H1 (cell line): Measurements from ENCODE around the gene PLD6. TPM values are rescaled to one million over a fixed set of nuclear protein-coding genes. Genes with fewer than 3 reads are reported as not detected.

Experiments
- CTCF ChIA-PET: fragments of 300-600 bp; sonication (Branson Sonifier 250); formaldehyde crosslinking; loops from one replicate; lab custom pipeline; 2021; ENCODE audit not compliant: partially characterized antibody; lab: Charles Lee
- POLR2A ChIA-PET: fragments of 300-600 bp; sonication (Branson Sonifier 250); formaldehyde crosslinking; loops from one replicate; lab custom pipeline; 2021; ENCODE audit warnings: inconsistent platforms; ENCODE audit not compliant: partially characterized antibody; lab: Charles Lee
- DNase-seq, 2 experiments: peaks; one replicate each; pipeline versions ENCODE4 v3.0.0 to v3.0.0-alpha.2; 2010 to 2022; ENCODE audit warnings: low spot score in 2 of 2, low read depth in 1 of 2, mixed read lengths in 1 of 2
- FAIRE-seq: peaks from 2 replicates; lab custom pipeline; 2011; peaks lifted over from hg19 to GRCh38; lab: Jason Lieb, UNC
- H2AFZ ChIP-seq: 2 replicates; pipeline ENCODE4 v1.8.1; 2012; ENCODE audit warnings: low read length, inconsistent platforms
- H2AK5ac ChIP-seq: 2 replicates; pipeline ENCODE4 v1.6.1; 2013; ENCODE audit warnings: low read depth, low read length
- H2BK120ac ChIP-seq: replicated peaks from 2 replicates; pipeline ENCODE3; 2013; ENCODE audit warnings: low read depth, low read length, inconsistent platforms
- H2BK12ac ChIP-seq: 2 replicates; pipeline ENCODE4 v1.6.1; 2013; ENCODE audit warnings: low read depth, low read length
- H2BK15ac ChIP-seq: 2 replicates; pipeline ENCODE4 v1.6.1; 2013; ENCODE audit warnings: low read length
- H2BK20ac ChIP-seq: 2 replicates; pipeline ENCODE4 v1.6.1; 2013; ENCODE audit warnings: low read length
- H2BK5ac ChIP-seq: 2 replicates; pipeline ENCODE4 v1.6.1; 2013; ENCODE audit warnings: low read depth, low read length
- H3K14ac ChIP-seq: 2 replicates; pipeline ENCODE4 v1.6.1; 2013; ENCODE audit warnings: inconsistent platforms; ENCODE audit not compliant: insufficient read length
- H3K18ac ChIP-seq: 2 replicates; pipeline ENCODE4 v1.6.1; 2013; ENCODE audit warnings: low read length; ENCODE audit errors: extremely low read depth
- H3K23ac ChIP-seq: 2 replicates; pipeline ENCODE4 v1.6.1; 2013; ENCODE audit warnings: inconsistent platforms; ENCODE audit not compliant: insufficient read length
- H3K23me2 ChIP-seq: 2 replicates; pipeline ENCODE4 v1.6.1; 2013; ENCODE audit warnings: low read depth, low read length
- H3K27ac ChIP-seq: 2 replicates; pipeline ENCODE4 v1.6.1; 2011; ENCODE audit warnings: low read depth, low read length, inconsistent platforms
- H3K27me3 ChIP-seq, 4 experiments: replicated peaks in 1 of 4; 1 replicate in 1 of 4; 2 replicates in 3 of 4; pipeline versions ENCODE4 v1.6.1 to v1.8.1; 2011 to 2013; ENCODE audit warnings: low read length in 3 of 4, mild to moderate bottlenecking in 3 of 4, inconsistent platforms in 2 of 4, mixed read lengths in 2 of 4, moderate library complexity in 1 of 4; ENCODE audit not compliant: control insufficient read depth in 3 of 4, insufficient read depth in 3 of 4; ENCODE audit errors: extremely low read depth in 1 of 4
- H3K36me3 ChIP-seq, 4 experiments: 2 replicates each; pipeline versions ENCODE4 v1.6.1 to v1.8.1; 2011 to 2013; ENCODE audit warnings: mild to moderate bottlenecking in 4 of 4, low read length in 3 of 4, moderate library complexity in 2 of 4, control low read depth in 1 of 4, inconsistent platforms in 1 of 4; ENCODE audit not compliant: insufficient read depth in 4 of 4, control insufficient read depth in 2 of 4
- H3K4ac ChIP-seq: replicated peaks from 2 replicates; pipeline ENCODE3; 2013; ENCODE audit warnings: low read length, low read depth, mixed read lengths, inconsistent platforms; ENCODE audit not compliant: insufficient read length
- H3K4me1 ChIP-seq, 4 experiments: replicated peaks in 1 of 4; 1 replicate in 1 of 4; 2 replicates in 3 of 4; pipeline versions ENCODE4 v1.6.1 to v1.8.1; 2011 to 2013; ENCODE audit warnings: low read length in 3 of 4, inconsistent platforms in 2 of 4, mixed read lengths in 1 of 4; ENCODE audit not compliant: insufficient read depth in 4 of 4, control insufficient read depth in 3 of 4
- H3K4me2 ChIP-seq, 2 experiments: 2 replicates each; pipeline versions ENCODE4 v1.6.1 to v1.8.1; 2011 to 2013; ENCODE audit warnings: low read depth in 2 of 2, low read length in 2 of 2, control low read depth in 1 of 2, inconsistent platforms in 1 of 2, mild to moderate bottlenecking in 1 of 2; ENCODE audit not compliant: insufficient read depth in 1 of 2
- H3K4me3 ChIP-seq, 4 experiments: fragments of 200-600, 300-600 bp in 1 of 4; sonication (generic), shearing (Covaris generic), sonication (Bioruptor Twin) in 1 of 4; 2 replicates each; pipeline versions ENCODE4 v1.5.1 to v1.8.1; 2011 to 2016; ENCODE audit warnings: low read length in 4 of 4, low read depth in 3 of 4, control low read depth in 2 of 4, inconsistent platforms in 2 of 4, mild to moderate bottlenecking in 2 of 4, mixed read lengths in 1 of 4, moderate library complexity in 1 of 4; ENCODE audit not compliant: insufficient read depth in 2 of 4; ENCODE audit errors: extremely low read depth in 1 of 4
- H3K56ac ChIP-seq: replicated peaks from 2 replicates; pipeline ENCODE3; 2013; ENCODE audit warnings: low read depth, mild to moderate bottlenecking, mixed read lengths, low read length, inconsistent platforms; ENCODE audit not compliant: insufficient read length
- H3K79me1 ChIP-seq: 2 replicates; pipeline ENCODE4 v1.6.1; 2013; ENCODE audit warnings: low read depth, low read length, control low read depth
- H3K79me2 ChIP-seq, 2 experiments: 2 replicates each; pipeline versions ENCODE4 v1.6.1 to v1.8.1; 2012 to 2013; ENCODE audit warnings: low read length in 2 of 2, mild to moderate bottlenecking in 2 of 2, inconsistent platforms in 1 of 2; ENCODE audit not compliant: insufficient read depth in 2 of 2, control insufficient read depth in 1 of 2
- H3K9ac ChIP-seq, 4 experiments: replicated peaks in 1 of 4; 1 replicate in 1 of 4; 2 replicates in 3 of 4; pipeline versions ENCODE4 v1.6.1 to v1.8.1; 2011 to 2013; ENCODE audit warnings: low read depth in 3 of 4, low read length in 3 of 4, control low read depth in 2 of 4, mild to moderate bottlenecking in 2 of 4, moderate library complexity in 2 of 4, inconsistent platforms in 1 of 4; ENCODE audit errors: extremely low read depth in 1 of 4
- H3K9me3 ChIP-seq, 2 experiments: 2 replicates each; pipeline versions ENCODE4 v1.6.1 to v1.8.1; 2012 to 2013; ENCODE audit warnings: mild to moderate bottlenecking in 2 of 2, moderate library complexity in 2 of 2, control low read depth in 1 of 2, inconsistent platforms in 1 of 2, low read depth in 1 of 2, low read length in 1 of 2, mixed read lengths in 1 of 2; ENCODE audit not compliant: insufficient read depth in 2 of 2
- H4K20me1 ChIP-seq, 2 experiments: replicated peaks in 1 of 2; 2 replicates each; pipeline versions ENCODE3 to v1.8.1; 2011 to 2013; ENCODE audit warnings: inconsistent platforms in 2 of 2, low read length in 2 of 2, mild to moderate bottlenecking in 1 of 2; ENCODE audit not compliant: insufficient read depth in 2 of 2, control insufficient read depth in 1 of 2
- H4K5ac ChIP-seq: 2 replicates; pipeline ENCODE4 v1.6.1; 2013; ENCODE audit warnings: low read length, low read depth, mixed read lengths, inconsistent platforms; ENCODE audit not compliant: insufficient read length
- H4K8ac ChIP-seq: 2 replicates; pipeline ENCODE4 v1.8.0; 2013; ENCODE audit warnings: mild to moderate bottlenecking, moderate library complexity, low read length, inconsistent platforms; ENCODE audit not compliant: insufficient read depth; ENCODE audit errors: extremely low read depth
- H4K91ac ChIP-seq: replicated peaks from 2 replicates; pipeline ENCODE3; 2013; ENCODE audit warnings: low read length, mixed read lengths, inconsistent platforms; ENCODE audit not compliant: insufficient read length
- ASH2L ChIP-seq: fragments of 200-600, 300-600 bp; sonication (generic); IDR thresholded peaks from one replicate; pipeline ENCODE4 v1.7.1; 2017; ENCODE audit warnings: low read length
- CBX8 ChIP-seq: fragments of 300-800, 300-1000 bp; sonication (generic); IDR thresholded peaks from 2 replicates; pipeline ENCODE4 v1.7.1; 2016; ENCODE audit warnings: low read depth, low read length, borderline replicate concordance
- CTBP2 ChIP-seq: IDR thresholded peaks from 2 replicates; pipeline ENCODE4 v1.7.0; 2011; ENCODE audit warnings: borderline replicate concordance, mild to moderate bottlenecking, moderate library complexity, mixed read lengths, low read length; ENCODE audit not compliant: insufficient read depth, insufficient read length
- SIRT6 ChIP-seq: IDR thresholded peaks from one replicate; pipeline ENCODE4 v1.7.1; 2012; ENCODE audit warnings: low read length, inconsistent platforms
- SIX5 ChIP-seq: IDR thresholded peaks from 2 replicates; pipeline ENCODE4 v1.6.1; 2011; ENCODE audit warnings: mild to moderate bottlenecking, low read depth, low read length
- SP1 ChIP-seq: IDR thresholded peaks from 2 replicates; pipeline ENCODE4 v1.6.1; 2011; ENCODE audit warnings: low read depth, low read length
- TCF12 ChIP-seq: IDR thresholded peaks from 2 replicates; pipeline ENCODE4 v1.6.1; 2011; ENCODE audit warnings: low read depth, mild to moderate bottlenecking, low read length
- USF2 ChIP-seq: IDR thresholded peaks from 2 replicates; pipeline ENCODE4 v1.6.1; 2011; ENCODE audit warnings: low read length, improper control_type of control experiment
- ZNF274 ChIP-seq: IDR thresholded peaks from 2 replicates; pipeline ENCODE4 v1.7.0; 2012; ENCODE audit warnings: low read length, borderline replicate concordance; ENCODE audit errors: extremely low read depth
- WGBS, 2 experiments: shearing (Covaris generic) in 1 of 2; methylation state at CpG; one replicate each; pipeline versions ENCODE4 v1.1.6 to v1.1.7; 2013 to 2015; ENCODE audit warnings: low lambda C conversion rate in 2 of 2, mixed read lengths in 2 of 2, inconsistent platforms in 1 of 2, low coverage in 1 of 2, missing lambda C conversion rate in 1 of 2; ENCODE audit not compliant: insufficient replicate concordance in 2 of 2, insufficient coverage in 1 of 2, insufficient read length in 1 of 2; ENCODE audit errors: extremely low coverage in 1 of 2, missing lambda C conversion rate in 1 of 2; 5-methylcytosine and 5-hydroxymethylcytosine counted together
- polyA plus RNA-seq, 7 experiments: library from polyadenylated mRNA; depleted of rRNA in 3 of 7; stranded (reverse) in 5 of 7; unstranded in 2 of 7; fragments of >200 nt in 5 of 7; fragments of 200-250 nt in 2 of 7; gene quantifications; 1 replicate in 5 of 7; 2 replicates in 1 of 7; 4 replicates in 1 of 7; pipeline versions ENCODE4 v1.2.1 to v1.2.3, GENCODE V29; 2011 to 2013; ENCODE audit warnings: missing spikeins in 2 of 7, mixed read lengths in 2 of 7
- total RNA-seq: library from RNA; stranded (reverse); fragmentation: NEBNext Ultra II Directional; extraction: Animal tissue kit (Norgen Biotek cat#: 25700); gene quantifications from 2 replicates; pipeline ENCODE4 v1.2.1, GENCODE V29; 2021
- TF ChIP-seq, protein P1 (sequence below): IDR thresholded peaks from 2 replicates; pipeline ENCODE4 v1.6.1; 2011; ENCODE audit warnings: low read depth, mild to moderate bottlenecking, low read length; ENCODE audit not compliant: insufficient read depth

Gene PLD6
- total and polyA plus RNA-seq, 2 of the 8 experiments (the other 6 are each of a cell fraction or from before 2014, with no cell fraction given): 0.20 to 0.22 TPM

GRCh38 chr17:17173921-17174320 is 32.2 kb downstream of the PLD6 start:
- H4K8ac ChIP-seq: no peak overlapping the region
- no peak overlapping the region for H2BK15ac ChIP-seq
- ChIA-PET CTCF (interaction anchor here (0.9 kb wide), 1 partner anchor 31 kb away, joined by 5 read pairs; no protein-coding TSS in a partner anchor), POLR2A (no interaction called here)
- WGBS, 2 experiments: 96% methylated on average over 13 of the region's 14 CpGs; no CpG with 5 or more reads in 1 of the 2 experiments
- H3K14ac ChIP-seq: no peak overlapping the region
- no peak overlapping the region for H2BK12ac ChIP-seq
- no peak overlapping the region for H3K4me3 ChIP-seq
- no peak overlapping the region for H4K91ac ChIP-seq
- H3K36me3 ChIP-seq: peaks cover 3 to 29% (median 21%) of the 10 kb centered on the region in 4 experiments; a peak in 7 of 8 replicates
- H3K27me3 ChIP-seq: no peaks in the 10 kb centered on the region
- FAIRE-seq (no peak), DNase-seq (no peak)
- H3K18ac ChIP-seq: no peak overlapping the region
- no peak overlapping the region for H3K4me2 ChIP-seq
- H2BK120ac ChIP-seq: no peak overlapping the region
- no peaks in the 10 kb centered on the region for H3K4me1 ChIP-seq
- H3K56ac ChIP-seq: no peak overlapping the region
- H3K79me2 ChIP-seq: no peaks in the 10 kb centered on the region
- H3K9ac ChIP-seq: no peak overlapping the region
- H3K79me1 ChIP-seq: no peaks in the 10 kb centered on the region
- no peak overlapping the region for H4K5ac ChIP-seq
- no peak overlapping the region for H3K23ac ChIP-seq
- no peak overlapping the region for H2AFZ ChIP-seq
- no peak overlapping the region for H3K27ac ChIP-seq
- TF ChIP-seq SIX5 (no peak), CTBP2 (no peak), USF2 (no peak), ZNF274 (no peak), CBX8 (no peak), ASH2L (no peak), SP1 (no peak), TCF12 (no peak), SIRT6 (no peak)
- TF ChIP-seq, protein P1, sequence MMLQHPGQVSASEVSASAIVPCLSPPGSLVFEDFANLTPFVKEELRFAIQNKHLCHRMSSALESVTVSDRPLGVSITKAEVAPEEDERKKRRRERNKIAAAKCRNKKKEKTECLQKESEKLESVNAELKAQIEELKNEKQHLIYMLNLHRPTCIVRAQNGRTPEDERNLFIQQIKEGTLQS: no peak
- no peaks in the 10 kb centered on the region for H3K9me3 ChIP-seq
- H2AK5ac ChIP-seq: no peak overlapping the region
- H3K23me2 ChIP-seq: no peaks in the 10 kb centered on the region
- no peak overlapping the region for H3K4ac ChIP-seq
- no peak overlapping the region for H2BK5ac ChIP-seq
- H4K20me1 ChIP-seq: peaks cover 0 to 10% of the 10 kb centered on the region in 2 experiments
- no peak overlapping the region for H2BK20ac ChIP-seq
